Measurements from ENCODE around the gene CAPN9.

GRCh38 chr1:230715510-230715909, 31.7 kb upstream of the CAPN9 start:
- TF ChIP-seq, protein P1, sequence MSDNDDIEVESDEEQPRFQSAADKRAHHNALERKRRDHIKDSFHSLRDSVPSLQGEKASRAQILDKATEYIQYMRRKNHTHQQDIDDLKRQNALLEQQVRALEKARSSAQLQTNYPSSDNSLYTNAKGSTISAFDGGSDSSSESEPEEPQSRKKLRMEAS (IDR thresholded peaks at IDR 0.05; ENCODE audit: low read depth, low read length) = no peak
- no peak for TF ChIP-seq CTCF (IDR thresholded peaks at IDR 0.05; ENCODE audit: low read depth, low read length)
- TF ChIP-seq POLR2A (IDR thresholded peaks at IDR 0.05; ENCODE audit: extremely low read depth, insufficient read length) = no peak
- TF ChIP-seq MYC (IDR thresholded peaks at IDR 0.05; ENCODE audit: low read depth, low read length) = no peak

All from NB4 (cell line).